Measurements from ENCODE around the gene RRAS.

DNA sequence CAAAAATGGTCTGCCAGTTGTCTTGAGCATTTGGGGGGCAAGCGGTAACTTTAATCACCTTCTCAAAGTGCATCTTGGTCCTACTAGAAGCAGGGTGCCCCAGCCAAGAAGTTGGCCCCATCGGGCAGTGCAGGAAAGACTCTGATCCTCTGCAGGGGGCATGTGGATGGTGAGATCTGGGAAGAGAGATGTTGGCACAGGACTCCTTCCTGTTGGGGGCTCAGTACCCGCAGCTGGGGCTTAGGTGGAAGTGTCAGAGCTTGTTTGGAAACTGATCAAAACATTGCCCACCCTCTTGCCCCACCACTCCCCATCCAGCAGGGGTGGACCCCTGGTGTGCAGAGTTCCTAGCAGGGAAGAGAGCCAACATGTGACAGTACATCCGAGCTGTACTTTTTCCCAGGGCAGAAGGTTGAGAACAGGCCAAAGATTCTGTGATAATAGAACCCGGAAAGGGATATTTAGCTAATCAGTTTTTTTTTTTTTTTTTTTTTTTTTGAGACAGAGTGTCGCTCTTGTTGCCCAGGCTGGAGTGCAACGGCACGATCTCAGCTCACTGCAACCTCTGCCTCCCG is 8.8 kb downstream of the RRAS start:
- TF ChIP-seq, protein P1, sequence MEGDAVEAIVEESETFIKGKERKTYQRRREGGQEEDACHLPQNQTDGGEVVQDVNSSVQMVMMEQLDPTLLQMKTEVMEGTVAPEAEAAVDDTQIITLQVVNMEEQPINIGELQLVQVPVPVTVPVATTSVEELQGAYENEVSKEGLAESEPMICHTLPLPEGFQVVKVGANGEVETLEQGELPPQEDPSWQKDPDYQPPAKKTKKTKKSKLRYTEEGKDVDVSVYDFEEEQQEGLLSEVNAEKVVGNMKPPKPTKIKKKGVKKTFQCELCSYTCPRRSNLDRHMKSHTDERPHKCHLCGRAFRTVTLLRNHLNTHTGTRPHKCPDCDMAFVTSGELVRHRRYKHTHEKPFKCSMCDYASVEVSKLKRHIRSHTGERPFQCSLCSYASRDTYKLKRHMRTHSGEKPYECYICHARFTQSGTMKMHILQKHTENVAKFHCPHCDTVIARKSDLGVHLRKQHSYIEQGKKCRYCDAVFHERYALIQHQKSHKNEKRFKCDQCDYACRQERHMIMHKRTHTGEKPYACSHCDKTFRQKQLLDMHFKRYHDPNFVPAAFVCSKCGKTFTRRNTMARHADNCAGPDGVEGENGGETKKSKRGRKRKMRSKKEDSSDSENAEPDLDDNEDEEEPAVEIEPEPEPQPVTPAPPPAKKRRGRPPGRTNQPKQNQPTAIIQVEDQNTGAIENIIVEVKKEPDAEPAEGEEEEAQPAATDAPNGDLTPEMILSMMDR (IDR thresholded peaks at IDR 0.05), result no peak
- no peak for TF ChIP-seq POLR2A (IDR thresholded peaks at IDR 0.05)

Data from Peyer's patch (tissue), 4 donors.